GM12875 (cell line): ENCODE measurements around the gene THSD7A.
"Not testable (repeated sequence)": the region's sequence is repeated elsewhere in the genome, so short reads cannot be mapped to it uniquely, and the experiment has no call there.

Source experiments
- H3K4me3 ChIP-seq: one replicate; pipeline ENCODE4 v1.5.1; 2011; ENCODE audit warnings: low read depth, low read length, control low read depth
- TF ChIP-seq, protein P1 (sequence below): IDR thresholded peaks from 2 replicates; pipeline ENCODE4 v1.5.1; 2011; ENCODE audit warnings: low read depth, mild to moderate bottlenecking, control low read depth, inconsistent platforms, low read length, moderate library complexity, borderline replicate concordance; ENCODE audit not compliant: insufficient read depth

THSD7A gene

GRCh38 chr7:11449316-11449715, 382.7 kb downstream of the THSD7A start:
- TF ChIP-seq, protein P1, sequence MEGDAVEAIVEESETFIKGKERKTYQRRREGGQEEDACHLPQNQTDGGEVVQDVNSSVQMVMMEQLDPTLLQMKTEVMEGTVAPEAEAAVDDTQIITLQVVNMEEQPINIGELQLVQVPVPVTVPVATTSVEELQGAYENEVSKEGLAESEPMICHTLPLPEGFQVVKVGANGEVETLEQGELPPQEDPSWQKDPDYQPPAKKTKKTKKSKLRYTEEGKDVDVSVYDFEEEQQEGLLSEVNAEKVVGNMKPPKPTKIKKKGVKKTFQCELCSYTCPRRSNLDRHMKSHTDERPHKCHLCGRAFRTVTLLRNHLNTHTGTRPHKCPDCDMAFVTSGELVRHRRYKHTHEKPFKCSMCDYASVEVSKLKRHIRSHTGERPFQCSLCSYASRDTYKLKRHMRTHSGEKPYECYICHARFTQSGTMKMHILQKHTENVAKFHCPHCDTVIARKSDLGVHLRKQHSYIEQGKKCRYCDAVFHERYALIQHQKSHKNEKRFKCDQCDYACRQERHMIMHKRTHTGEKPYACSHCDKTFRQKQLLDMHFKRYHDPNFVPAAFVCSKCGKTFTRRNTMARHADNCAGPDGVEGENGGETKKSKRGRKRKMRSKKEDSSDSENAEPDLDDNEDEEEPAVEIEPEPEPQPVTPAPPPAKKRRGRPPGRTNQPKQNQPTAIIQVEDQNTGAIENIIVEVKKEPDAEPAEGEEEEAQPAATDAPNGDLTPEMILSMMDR = no peak
- H3K4me3 ChIP-seq = no peak overlapping the region

- no peak overlapping the region for H3K4me3 ChIP-seq
- TF ChIP-seq, protein P1 = no peak
Observed at GRCh38 chr7:11448323-11448722, 383.7 kb downstream of the THSD7A start.

GRCh38 chr7:11447106-11447505, 384.9 kb downstream of the THSD7A start:
- H3K4me3 ChIP-seq = no peak overlapping the region
- TF ChIP-seq, protein P1 = no peak

DNA sequence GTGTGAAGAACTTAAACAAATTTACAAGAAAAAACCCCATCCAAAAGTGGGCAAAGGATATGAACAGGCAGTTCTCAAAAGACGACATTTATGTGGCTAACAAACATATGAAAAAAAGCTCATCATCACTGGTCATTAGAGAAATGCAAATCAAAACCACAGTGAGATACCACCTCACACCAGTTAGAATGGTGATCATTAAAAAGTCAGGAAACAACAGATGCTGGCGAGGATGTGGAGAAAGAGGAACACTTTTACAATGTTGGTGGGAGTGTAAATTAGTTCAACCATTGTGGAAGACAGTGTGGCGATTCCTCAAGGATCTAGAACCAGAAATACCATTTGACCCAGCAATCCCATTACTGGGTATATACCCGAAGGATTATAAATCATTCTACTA, 388.1 kb downstream of the THSD7A start:
- H3K4me3 ChIP-seq = not testable (repeated sequence)

DNA sequence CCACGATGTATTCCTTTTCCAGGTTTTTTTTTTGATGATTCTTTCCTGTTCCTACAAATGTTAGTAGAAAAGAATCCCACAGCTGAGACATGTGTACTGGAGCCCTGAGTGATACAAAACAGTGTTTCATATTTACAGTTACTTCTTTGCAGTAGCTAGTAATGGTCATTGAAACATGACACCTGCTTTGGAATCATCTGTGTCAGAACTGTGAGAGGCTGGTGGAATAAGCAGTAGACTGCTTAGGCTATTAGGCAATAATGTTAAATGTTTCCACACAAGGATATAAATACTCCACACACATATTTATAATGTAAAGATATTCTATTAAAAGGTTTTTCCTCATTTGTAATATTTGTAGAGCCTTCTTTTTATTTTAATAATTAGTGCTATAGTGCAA, 394.0 kb downstream of the THSD7A start:
- no peak overlapping the region for H3K4me3 ChIP-seq
- TF ChIP-seq, protein P1 = no peak

- TF ChIP-seq, protein P1 = no peak
Observed at GRCh38 chr7:11436773-11437524, 395.0 kb downstream of the THSD7A start.

GRCh38 chr7:11436316-11436715, 395.7 kb downstream of the THSD7A start:
- TF ChIP-seq, protein P1 = no peak
- H3K4me3 ChIP-seq = no peak overlapping the region

More at GRCh38 chr7:11436773-11437524, 395.0 kb downstream of the THSD7A start:
- H3K4me3 ChIP-seq = no peak overlapping the region
